H9 (cell line): ENCODE measurements around the gene TCEA2. TPM values are rescaled to one million over a fixed set of nuclear protein-coding genes. Genes with fewer than 3 reads are reported as not detected.

Experiments
- DNase-seq: peaks from one replicate; pipeline ENCODE4 v3.0.0-alpha.2; 2017
- H2AFZ ChIP-seq: one replicate; pipeline ENCODE4 v1.6.1; 2013; ENCODE audit warnings: mild to moderate bottlenecking, low read length, control low read depth, moderate library complexity
- H2AK5ac ChIP-seq: 2 replicates; pipeline ENCODE4 v1.6.1; 2013; ENCODE audit warnings: low read length, control low read depth, mixed read lengths; ENCODE audit not compliant: insufficient read length
- H2BK120ac ChIP-seq: one replicate; pipeline ENCODE4 v1.6.1; 2013; ENCODE audit warnings: low read depth, mild to moderate bottlenecking, low read length, control low read depth, inconsistent platforms; ENCODE audit not compliant: poor library complexity, severe bottlenecking
- H2BK12ac ChIP-seq: 2 replicates; pipeline ENCODE4 v1.6.1; 2013; ENCODE audit warnings: low read length, control low read depth, mixed read lengths, low read depth; ENCODE audit not compliant: insufficient read length
- H2BK15ac ChIP-seq: 2 replicates; pipeline ENCODE4 v1.6.1; 2013; ENCODE audit warnings: low read depth, low read length, control low read depth
- H2BK20ac ChIP-seq: one replicate; pipeline ENCODE4 v1.6.1; 2013; ENCODE audit warnings: low read depth, mild to moderate bottlenecking, low read length, control low read depth, inconsistent platforms; ENCODE audit not compliant: poor library complexity, severe bottlenecking
- H2BK5ac ChIP-seq: 2 replicates; pipeline ENCODE4 v1.6.1; 2013; ENCODE audit warnings: low read length, control low read depth, mixed read lengths; ENCODE audit not compliant: insufficient read length
- H3K14ac ChIP-seq: 2 replicates; pipeline ENCODE4 v1.6.1; 2013; ENCODE audit warnings: low read length, control low read depth; ENCODE audit not compliant: insufficient read depth
- H3K18ac ChIP-seq: 2 replicates; pipeline ENCODE4 v1.6.1; 2013; ENCODE audit warnings: low read depth, mild to moderate bottlenecking, mixed read lengths, low read length, control low read depth; ENCODE audit not compliant: insufficient read length
- H3K23ac ChIP-seq: 2 replicates; pipeline ENCODE4 v1.6.1; 2013; ENCODE audit warnings: low read length, control low read depth, mixed read lengths, low read depth; ENCODE audit not compliant: insufficient read length
- H3K23me2 ChIP-seq: 2 replicates; pipeline ENCODE4 v1.6.1; 2013; ENCODE audit warnings: low read depth, mild to moderate bottlenecking, mixed read lengths, low read length, control low read depth; ENCODE audit not compliant: insufficient read length, poor library complexity, severe bottlenecking
- H3K27ac ChIP-seq: 2 replicates; pipeline ENCODE4 v1.5.1; 2013; ENCODE audit warnings: low read length, control low read depth, mixed read lengths, low read depth; ENCODE audit not compliant: insufficient read length
- H3K27me3 ChIP-seq: 2 replicates; pipeline ENCODE4 v1.6.1; 2013; ENCODE audit warnings: low read length, control low read depth, inconsistent platforms; ENCODE audit not compliant: insufficient read depth
- H3K4ac ChIP-seq: 2 replicates; pipeline ENCODE4 v1.6.1; 2013; ENCODE audit warnings: low read depth, mild to moderate bottlenecking, control low read depth, inconsistent platforms, low read length, moderate library complexity
- H3K4me1 ChIP-seq: 2 replicates; pipeline ENCODE4 v1.6.1; 2013; ENCODE audit warnings: low read length, control low read depth, inconsistent platforms; ENCODE audit not compliant: insufficient read depth
- H3K4me2 ChIP-seq: 2 replicates; pipeline ENCODE4 v1.6.1; 2013; ENCODE audit warnings: low read length, control low read depth, mixed read lengths; ENCODE audit not compliant: insufficient read length, insufficient read depth
- H3K56ac ChIP-seq: 2 replicates; pipeline ENCODE4 v1.6.1; 2013; ENCODE audit warnings: low read depth, mild to moderate bottlenecking, mixed read lengths, low read length, control low read depth; ENCODE audit not compliant: insufficient read length
- H3K79me1 ChIP-seq: 2 replicates; pipeline ENCODE4 v1.6.1; 2013; ENCODE audit warnings: low read depth, mild to moderate bottlenecking, moderate library complexity, low read length, control low read depth, inconsistent platforms; ENCODE audit not compliant: insufficient read depth, poor library complexity, severe bottlenecking
- H3K79me2 ChIP-seq: 2 replicates; pipeline ENCODE4 v1.6.1; 2013; ENCODE audit warnings: low read length, control low read depth, inconsistent platforms; ENCODE audit not compliant: insufficient read depth
- H3K9ac ChIP-seq: 2 replicates; pipeline ENCODE4 v1.6.1; 2013; ENCODE audit warnings: low read length, control low read depth, mixed read lengths; ENCODE audit not compliant: insufficient read length; ENCODE audit errors: extremely low read depth
- H3K9me3 ChIP-seq: one replicate; pipeline ENCODE4 v1.6.1; 2013; ENCODE audit warnings: low read depth, low read length, inconsistent platforms; ENCODE audit not compliant: control insufficient read depth
- H3T11ph ChIP-seq: one replicate; pipeline ENCODE4 v1.6.1; 2013; ENCODE audit warnings: mild to moderate bottlenecking, low read length, control low read depth, inconsistent platforms
- H4K20me1 ChIP-seq: one replicate; pipeline ENCODE4 v1.6.1; 2013; ENCODE audit not compliant: control insufficient read depth, insufficient read length, insufficient read depth
- H4K5ac ChIP-seq: 2 replicates; pipeline ENCODE4 v1.6.1; 2013; ENCODE audit warnings: low read depth, mild to moderate bottlenecking, mixed read lengths, low read length, control low read depth; ENCODE audit not compliant: insufficient read length
- H4K8ac ChIP-seq: replicated peaks from 2 replicates; pipeline ENCODE4 v1.6.1; 2013; ENCODE audit warnings: low read length, control low read depth, mixed read lengths, low read depth; ENCODE audit not compliant: insufficient read length
- H4K91ac ChIP-seq: 2 replicates; pipeline ENCODE4 v1.6.1; 2013; ENCODE audit warnings: low read depth, mild to moderate bottlenecking, moderate library complexity, mixed read lengths, low read length, control low read depth; ENCODE audit not compliant: insufficient read length
- H3K27ac Mint-ChIP-seq, 3 experiments: 2 replicates in 2 of 3; 3 replicates in 1 of 3; pipeline ENCODE4 v1.8.0; 2020 to 2021; ENCODE audit warnings: mixed read lengths in 3 of 3, mild to moderate bottlenecking in 1 of 3, moderate library complexity in 1 of 3
- H3K27me3 Mint-ChIP-seq: 2 replicates; pipeline ENCODE4 v1.8.0; 2021; ENCODE audit warnings: low read depth, mild to moderate bottlenecking, moderate library complexity, mixed read lengths
- H3K36me3 Mint-ChIP-seq, 3 experiments: 2 replicates in 2 of 3; 3 replicates in 1 of 3; pipeline ENCODE4 v1.8.0; 2020 to 2021; ENCODE audit warnings: low read depth in 3 of 3, mixed read lengths in 3 of 3; ENCODE audit not compliant: insufficient read depth in 1 of 3
- H3K4me1 Mint-ChIP-seq, 2 experiments: 2 replicates each; pipeline ENCODE4 v1.8.0; 2020; ENCODE audit warnings: mixed read lengths in 2 of 2
- H3K4me3 Mint-ChIP-seq, 2 experiments: 2 replicates in 1 of 2; 3 replicates in 1 of 2; pipeline ENCODE4 v1.8.0; 2020 to 2021; ENCODE audit warnings: mild to moderate bottlenecking in 2 of 2, mixed read lengths in 2 of 2, moderate library complexity in 1 of 2
- H3K9me3 Mint-ChIP-seq, 2 experiments: 2 replicates in 1 of 2; 3 replicates in 1 of 2; pipeline ENCODE4 v1.8.0; 2020; ENCODE audit warnings: mild to moderate bottlenecking in 2 of 2, mixed read lengths in 2 of 2, moderate library complexity in 1 of 2
- CTCF ChIP-seq: fragments of 200-600 bp; sonication (generic); conservative IDR thresholded peaks from 3 replicates; pipeline ENCODE4 v1.8.0; 2021; ENCODE audit warnings: antibody characterized with exemption, mild to moderate bottlenecking
- WGBS: extraction: QIAGEN DNeasy Blood & Tissue Kit; methylation state at CpG from one replicate; pipeline ENCODE4 v1.1.7; 2013; ENCODE audit warnings: missing lambda C conversion rate, low lambda C conversion rate, mixed read lengths; ENCODE audit not compliant: insufficient read length; ENCODE audit errors: extremely low coverage; 5-methylcytosine and 5-hydroxymethylcytosine counted together
- total RNA-seq: library from RNA; stranded (reverse); gene quantifications from 2 replicates; pipeline ENCODE4 v1.2.1, GENCODE V29; 2021

TCEA2 gene
- total RNA-seq, 1 experiment from 2014 or later: 51.7 TPM

DNA sequence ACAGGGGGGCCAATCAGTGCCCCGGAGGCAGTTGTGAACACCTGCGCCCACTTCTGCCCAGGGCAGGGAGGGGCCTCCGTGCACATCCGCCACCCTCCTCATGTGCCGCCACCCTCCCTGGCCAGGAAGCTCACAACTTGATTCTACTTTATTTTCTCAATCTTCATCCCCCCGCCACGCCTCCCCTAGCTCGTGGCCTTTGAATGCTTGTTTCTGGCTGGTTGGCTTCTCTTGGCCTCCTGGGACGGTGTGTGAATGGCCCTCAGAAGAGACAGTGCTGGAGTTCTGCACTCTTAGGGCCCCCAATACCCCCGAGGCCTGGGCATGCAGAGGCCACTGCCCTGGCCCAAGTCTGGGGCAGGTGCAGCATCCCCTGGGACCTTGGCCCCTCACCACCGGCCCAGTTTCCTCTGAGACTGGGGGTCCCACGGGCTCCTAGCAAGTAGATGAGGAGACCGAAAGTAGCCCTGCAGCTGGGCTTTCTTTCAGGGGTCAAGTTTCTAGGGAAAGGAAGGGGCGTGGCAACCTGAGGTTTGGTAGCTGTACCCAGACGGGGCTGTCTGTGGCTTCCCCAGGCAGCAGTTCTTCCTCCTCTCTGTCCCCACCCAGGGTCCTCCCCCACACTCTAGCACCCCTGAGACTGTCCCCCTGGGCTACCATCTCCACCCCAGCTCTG, 15.0 kb downstream of the TCEA2 start:
- H3K36me3 Mint-ChIP-seq: no peaks in the 10 kb centered on the region; a peak in 1 of 7 replicates
- H3K27ac ChIP-seq: no peak overlapping the region
- peaks cover 29% of the 10 kb centered on the region for H3K27me3 Mint-ChIP-seq
- H4K8ac ChIP-seq: no peak overlapping the region
- no peak overlapping the region for H4K91ac ChIP-seq
- no peaks in the 10 kb centered on the region for H3K9me3 Mint-ChIP-seq
- H3K27ac Mint-ChIP-seq: peak overlapping the region in 1 of 3 experiments; percentile 53; a peak in 1 of 7 replicates
- H4K20me1 ChIP-seq: no peaks in the 10 kb centered on the region
- no peaks in the 10 kb centered on the region for H3K79me2 ChIP-seq
- H3T11ph ChIP-seq: no peak overlapping the region
- no peaks in the 10 kb centered on the region for H3K79me1 ChIP-seq
- H2AK5ac ChIP-seq: no peak overlapping the region
- no peak overlapping the region for H2BK12ac ChIP-seq
- no peak overlapping the region for H2BK120ac ChIP-seq
- H2BK15ac ChIP-seq: no peak overlapping the region
- H3K23ac ChIP-seq: no peak overlapping the region
- H3K4me2 ChIP-seq: no peak overlapping the region
- no peak overlapping the region for H3K56ac ChIP-seq
- TF ChIP-seq CTCF: no peak
- DNase-seq: no peak
- H2BK5ac ChIP-seq: no peak overlapping the region
- H4K5ac ChIP-seq: no peak overlapping the region
- no peaks in the 10 kb centered on the region for H3K9me3 ChIP-seq
- H3K18ac ChIP-seq: no peak overlapping the region
- no peak overlapping the region for H3K4ac ChIP-seq
- no peak overlapping the region for H3K14ac ChIP-seq
- H3K23me2 ChIP-seq: peaks cover 12% of the 10 kb centered on the region
- no peak overlapping the region for H3K9ac ChIP-seq
- peaks cover 27 to 34% of the 10 kb centered on the region in 2 experiments for H3K4me1 Mint-ChIP-seq
- WGBS: no CpG with 5 or more reads among the region's 15 CpGs
- H2BK20ac ChIP-seq: no peak overlapping the region
- no peaks in the 10 kb centered on the region; the same call in 1 of the 2 replicates for H3K4me1 ChIP-seq
- H2AFZ ChIP-seq: no peak overlapping the region
- peak overlapping the region in 1 of 2 experiments; percentile 40; a peak in 2 of 5 replicates for H3K4me3 Mint-ChIP-seq
- peaks cover under 1% of the 10 kb centered on the region; the same call in 1 of the 2 replicates for H3K27me3 ChIP-seq
